Mucosa of descending colon (tissue), 3 donors: ENCODE results near the gene FANCE. TPM values are rescaled to one million over a fixed set of nuclear protein-coding genes. Genes with fewer than 3 reads are reported as not detected.

Experiments used
- ATAC-seq: fragments of 200-7000 bp; cut with Tn5 transposase; one replicate; pipeline ENCODE4 v1.9.1; 2020; ENCODE audit warnings: mild to moderate bottlenecking, moderate library complexity
- DNase-seq, 3 donors: peaks; one replicate each; pipeline ENCODE4 v3.0.0-alpha.2; 2020
- H3K36me3 ChIP-seq: fragments of 200-600 bp; one replicate; pipeline ENCODE4 v1.8.0; 2021; ENCODE audit warnings: low read depth, mild to moderate bottlenecking
- H3K4me1 ChIP-seq: fragments of 200-600 bp; one replicate; pipeline ENCODE4 v1.8.0; 2021; ENCODE audit warnings: low read depth, mild to moderate bottlenecking
- H3K4me3 ChIP-seq: fragments of 200-600 bp; one replicate; pipeline ENCODE4 v1.8.0; 2021; ENCODE audit warnings: mild to moderate bottlenecking
- H3K9me3 ChIP-seq: fragments of 200-600 bp; one replicate; pipeline ENCODE4 v1.8.0; 2021; ENCODE audit warnings: mild to moderate bottlenecking
- intact Hi-C, 2 donors: fragments of 100-400 bp; cut with DNase I in 1 of 2; cut with micrococcal nuclease in 1 of 2; formaldehyde crosslinking; loops; one replicate each; pipeline versions ENCODE4 v1.11.0 to v1.11.1; 2022; cut with DNase I, micrococcal nuclease
- total RNA-seq, 3 donors: library from RNA; stranded (reverse); fragmentation: NEBNext Ultra II Directional in 2 of 3; extraction: Animal tissue kit (Norgen Biotek cat#: 25700) in 2 of 3; gene quantifications; one replicate each; pipeline versions ENCODE4 v1.2.1 to v1.2.4, GENCODE V29; 2021 to 2023
- TF ChIP-seq, protein P1 (sequence below): fragments of 200-600 bp; IDR thresholded peaks from one replicate; pipeline ENCODE4 v1.8.0; 2022; ENCODE audit warnings: antibody characterized with exemption, mild to moderate bottlenecking
- donor health status: DM: no; HTN: no; CAD: no; lungs with moderate emphysema.
- donor health status: DM: no; HTN: no; CAD: no.
- donor health status: DM: no; HTN: yes; CAD: no.

The FANCE gene
- total RNA-seq, 3 donors from 2014 or later = 4.1 to 5.0 (median 4.4) TPM

DNA sequence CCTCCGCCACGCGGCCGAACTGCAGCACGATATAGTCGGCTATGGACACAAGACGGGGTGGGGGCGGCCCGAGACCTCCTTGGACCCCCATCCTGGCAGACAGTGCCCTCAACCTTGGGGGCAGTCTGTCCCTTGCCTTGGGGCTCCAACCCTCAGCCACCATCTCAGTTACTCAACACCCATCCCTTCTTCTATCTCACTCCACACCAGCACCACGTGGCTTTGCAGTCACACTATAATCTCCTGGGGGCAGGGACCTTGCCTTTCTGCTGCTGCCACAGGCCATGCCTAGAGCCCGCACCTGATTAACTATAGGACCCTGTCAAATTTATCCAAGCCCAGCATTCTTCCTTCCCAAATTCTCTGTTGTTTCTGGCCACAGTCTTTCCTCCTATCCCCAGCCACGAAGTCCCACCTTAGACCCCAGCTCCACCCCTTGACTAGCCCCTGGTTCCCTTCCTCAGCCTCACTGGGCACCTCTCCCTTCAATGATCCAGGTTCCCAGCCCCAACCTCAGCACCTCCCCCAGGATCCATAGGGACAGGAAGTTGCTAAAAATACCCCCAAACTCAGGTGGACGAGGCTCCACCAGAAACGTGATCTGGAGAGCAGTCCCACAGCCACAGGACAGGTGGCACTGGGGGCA lies 46.4 kb downstream of the FANCE start:
- no peaks in the 10 kb centered on the region for H3K9me3 ChIP-seq
- intact Hi-C loops = no loop called here

GRCh38 chr6:35499372-35499771 lies 47.2 kb downstream of the FANCE start:
- Histone ChIP-seq H3K36me3 (no peaks in the 10 kb centered on the region), H3K9me3 (no peaks in the 10 kb centered on the region), H3K4me1 (peaks cover 23% of the 10 kb centered on the region), H3K4me3 (no peak overlapping the region)
- no peak for DNase-seq
- ATAC-seq = no peak
- intact Hi-C loops = no loop called here
- TF ChIP-seq, protein P1, sequence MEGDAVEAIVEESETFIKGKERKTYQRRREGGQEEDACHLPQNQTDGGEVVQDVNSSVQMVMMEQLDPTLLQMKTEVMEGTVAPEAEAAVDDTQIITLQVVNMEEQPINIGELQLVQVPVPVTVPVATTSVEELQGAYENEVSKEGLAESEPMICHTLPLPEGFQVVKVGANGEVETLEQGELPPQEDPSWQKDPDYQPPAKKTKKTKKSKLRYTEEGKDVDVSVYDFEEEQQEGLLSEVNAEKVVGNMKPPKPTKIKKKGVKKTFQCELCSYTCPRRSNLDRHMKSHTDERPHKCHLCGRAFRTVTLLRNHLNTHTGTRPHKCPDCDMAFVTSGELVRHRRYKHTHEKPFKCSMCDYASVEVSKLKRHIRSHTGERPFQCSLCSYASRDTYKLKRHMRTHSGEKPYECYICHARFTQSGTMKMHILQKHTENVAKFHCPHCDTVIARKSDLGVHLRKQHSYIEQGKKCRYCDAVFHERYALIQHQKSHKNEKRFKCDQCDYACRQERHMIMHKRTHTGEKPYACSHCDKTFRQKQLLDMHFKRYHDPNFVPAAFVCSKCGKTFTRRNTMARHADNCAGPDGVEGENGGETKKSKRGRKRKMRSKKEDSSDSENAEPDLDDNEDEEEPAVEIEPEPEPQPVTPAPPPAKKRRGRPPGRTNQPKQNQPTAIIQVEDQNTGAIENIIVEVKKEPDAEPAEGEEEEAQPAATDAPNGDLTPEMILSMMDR = no peak

More for the DNA sequence above, 46.4 kb downstream of the FANCE start:
- TF ChIP-seq, protein P1 = no peak
- Histone ChIP-seq H3K4me3 (no peak overlapping the region), H3K36me3 (no peaks in the 10 kb centered on the region), H3K4me1 (peaks cover 26% of the 10 kb centered on the region)
- no peak for ATAC-seq
- DNase-seq = no peak

- ATAC-seq (no peak), DNase-seq (no peak)
- TF ChIP-seq, protein P1 = no peak
- intact Hi-C loops = no loop called here
- H3K9me3 ChIP-seq = no peaks in the 10 kb centered on the region
- H3K4me3 ChIP-seq = no peak overlapping the region
- no peaks in the 10 kb centered on the region for H3K36me3 ChIP-seq
- peaks cover 11% of the 10 kb centered on the region for H3K4me1 ChIP-seq
These were observed 48.6 kb downstream of the FANCE start for GRCh38 chr6:35500782-35501181.

GRCh38 chr6:35501784-35502183 lies 49.6 kb downstream of the FANCE start:
- ATAC-seq (no peak), DNase-seq (no peak)
- intact Hi-C loops = no loop called here
- H3K4me3 ChIP-seq = no peak overlapping the region
- TF ChIP-seq, protein P1 = no peak
- no peaks in the 10 kb centered on the region for H3K36me3 ChIP-seq
- H3K9me3 ChIP-seq = no peaks in the 10 kb centered on the region
- peaks cover 10% of the 10 kb centered on the region for H3K4me1 ChIP-seq

DNA sequence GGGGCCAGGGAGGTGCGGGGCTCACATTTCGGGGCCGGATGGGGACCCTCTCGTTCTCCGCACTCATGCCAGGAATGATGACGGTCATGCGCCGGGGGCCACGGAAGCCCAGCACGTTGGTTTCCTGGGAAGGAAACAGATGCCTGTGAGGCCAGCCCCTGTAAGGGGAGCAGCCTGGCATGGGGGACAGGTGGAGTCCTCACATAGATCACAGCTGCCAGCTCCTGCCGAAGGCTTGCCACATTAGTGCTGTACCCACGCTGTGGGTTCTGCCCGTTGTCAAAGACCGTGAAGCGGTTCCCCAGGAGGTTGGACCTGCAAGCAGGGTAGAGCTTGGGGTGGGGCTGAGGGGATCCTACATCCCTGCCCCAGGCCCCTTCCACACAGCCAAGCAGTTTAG lies 51.4 kb downstream of the FANCE start:
- intact Hi-C loops = no loop called here
- Histone ChIP-seq H3K9me3 (no peaks in the 10 kb centered on the region), H3K4me1 (no peaks in the 10 kb centered on the region), H3K36me3 (no peaks in the 10 kb centered on the region), H3K4me3 (no peak overlapping the region)
- DNase-seq (no peak), ATAC-seq (no peak)
- TF ChIP-seq, protein P1 = no peak

- TF ChIP-seq, protein P1 = no peak
- intact Hi-C loops = no loop called here
- DNase-seq = no peak
- H3K4me3 ChIP-seq = no peak overlapping the region
- ATAC-seq = no peak
- H3K9me3 ChIP-seq = no peaks in the 10 kb centered on the region
- H3K4me1 ChIP-seq = no peaks in the 10 kb centered on the region
- no peaks in the 10 kb centered on the region for H3K36me3 ChIP-seq
These were observed 53.9 kb downstream of the FANCE start for GRCh38 chr6:35505999-35506412.
